ENCODE results near the gene MTCL3.

MTCL3 gene

GRCh38 chr6:127518710-127519468, at the start of gene MTCL3:
Gene MTCL3 (minus strand): TSS chr6:127519335.
- DNase-seq, result peak; percentile 91 to 92

DNA sequence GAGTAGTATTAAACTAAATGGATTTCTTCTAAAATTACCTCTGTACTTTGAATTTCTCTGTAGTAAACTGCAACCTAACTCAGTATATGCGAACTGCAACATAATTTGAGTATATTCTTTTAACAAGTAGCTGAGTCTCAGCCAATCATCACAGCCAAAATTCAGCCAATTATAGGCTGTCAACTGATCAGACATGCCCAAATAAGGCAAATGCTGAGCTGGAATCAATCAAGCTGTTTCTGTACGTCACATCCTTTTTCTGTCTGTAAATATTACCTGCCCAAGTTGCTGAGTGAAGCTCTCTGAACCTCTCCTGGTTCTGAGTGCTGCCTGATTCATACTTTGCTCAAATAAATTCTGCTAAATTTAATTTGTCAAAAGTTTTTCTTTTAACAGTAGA, 48.3 kb upstream of the MTCL3 start:
- DNase-seq, result no peak

GRCh38 chr6:127566651-127567050, 47.5 kb upstream of the MTCL3 start:
- DNase-seq, result no peak

DNA sequence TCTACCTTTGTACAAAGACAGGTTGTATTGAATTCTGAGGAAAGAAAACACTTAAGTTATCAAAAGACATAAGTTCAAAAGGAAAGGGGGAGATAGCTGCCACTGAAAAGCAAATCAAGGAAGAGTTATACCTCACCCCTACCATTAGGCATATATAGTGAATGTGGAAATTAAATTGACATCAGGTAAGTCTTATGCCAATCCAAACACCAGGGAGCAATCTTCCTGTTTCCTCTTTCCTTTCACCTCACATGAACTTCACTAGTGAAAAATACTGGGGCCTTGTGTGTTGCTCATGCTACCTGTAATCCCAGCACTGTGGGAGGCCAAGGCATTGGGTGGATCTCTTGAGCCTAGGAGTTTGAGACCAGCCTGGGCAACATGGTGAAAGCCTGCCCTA, 47.0 kb upstream of the MTCL3 start:
- no peak for DNase-seq

DNA sequence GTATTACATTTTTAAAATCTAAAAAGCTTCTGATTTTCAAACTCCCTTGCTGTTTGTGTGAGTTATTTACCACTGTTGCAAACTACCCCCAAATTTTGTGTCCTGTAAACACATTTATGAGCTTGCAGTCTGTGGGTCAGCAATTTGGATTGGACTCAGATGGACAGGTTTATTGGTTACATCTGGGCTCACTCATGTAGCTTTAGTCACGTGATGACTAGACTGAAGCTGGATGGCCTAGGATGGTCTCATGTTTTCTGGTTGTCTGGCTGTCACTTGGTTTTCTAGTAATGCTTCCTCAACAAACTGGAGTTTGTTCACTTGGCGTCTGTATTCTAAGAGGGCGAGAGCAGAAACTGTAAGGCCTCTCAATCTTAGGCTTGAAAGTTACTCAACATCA, 45.6 kb upstream of the MTCL3 start:
- DNase-seq, result no peak

GRCh38 chr6:127561660-127562059, 42.5 kb upstream of the MTCL3 start:
- DNase-seq, result no peak

DNA sequence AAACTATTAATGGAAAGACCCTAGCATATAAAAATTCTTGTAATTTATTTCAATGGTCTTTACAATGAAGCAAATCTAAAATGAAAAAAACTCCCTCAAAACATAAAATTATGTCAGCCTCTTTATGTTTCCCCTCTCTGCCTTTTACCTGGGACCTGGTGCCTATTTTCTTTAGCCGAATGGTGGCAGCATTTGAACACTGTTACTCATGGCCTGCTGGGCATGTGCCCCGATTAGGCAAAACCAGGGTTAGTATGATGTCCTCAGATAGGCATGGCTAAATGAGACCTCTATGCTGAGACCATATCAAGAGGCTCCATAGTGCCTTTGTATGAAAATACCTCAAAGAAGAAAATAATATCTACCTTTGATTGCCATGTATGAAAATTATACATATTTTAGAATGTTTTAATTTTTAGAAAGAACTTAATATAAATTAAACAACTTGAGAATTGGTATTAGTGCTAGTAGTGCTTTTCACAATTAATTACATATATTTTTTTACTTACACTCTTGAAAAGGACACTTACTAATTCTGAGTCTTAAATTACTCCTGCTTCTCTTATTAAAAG, 35.4 kb upstream of the MTCL3 start:
- peak; percentile 35 to 54 for DNase-seq

- no peak for DNase-seq
Observed at GRCh38 chr6:127550403-127550802, 31.3 kb upstream of the MTCL3 start.

- DNase-seq, result no peak
Observed at GRCh38 chr6:127547904-127548649, 28.9 kb upstream of the MTCL3 start.

GRCh38 chr6:127547215-127547614, 28.1 kb upstream of the MTCL3 start:
- no peak for DNase-seq

DNA sequence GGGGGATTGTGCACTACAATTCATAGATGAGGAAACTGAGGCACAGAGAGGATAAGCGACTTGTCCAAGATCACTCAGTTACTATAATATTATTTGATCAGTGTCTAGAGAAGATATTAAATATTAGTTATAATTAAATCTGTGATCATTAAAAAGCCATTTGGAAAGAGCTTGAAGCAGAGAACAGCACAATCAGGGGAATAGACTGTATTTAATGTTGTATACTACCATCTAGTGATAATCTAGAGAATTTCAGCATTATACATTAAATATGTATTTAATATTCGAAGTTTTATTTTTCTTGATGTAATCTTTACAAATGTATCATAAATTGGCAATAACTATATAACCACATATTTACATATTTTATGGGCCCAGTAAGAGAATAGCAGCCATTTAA, 20.1 kb upstream of the MTCL3 start:
- DNase-seq, result peak; percentile 2 to 6

DNA sequence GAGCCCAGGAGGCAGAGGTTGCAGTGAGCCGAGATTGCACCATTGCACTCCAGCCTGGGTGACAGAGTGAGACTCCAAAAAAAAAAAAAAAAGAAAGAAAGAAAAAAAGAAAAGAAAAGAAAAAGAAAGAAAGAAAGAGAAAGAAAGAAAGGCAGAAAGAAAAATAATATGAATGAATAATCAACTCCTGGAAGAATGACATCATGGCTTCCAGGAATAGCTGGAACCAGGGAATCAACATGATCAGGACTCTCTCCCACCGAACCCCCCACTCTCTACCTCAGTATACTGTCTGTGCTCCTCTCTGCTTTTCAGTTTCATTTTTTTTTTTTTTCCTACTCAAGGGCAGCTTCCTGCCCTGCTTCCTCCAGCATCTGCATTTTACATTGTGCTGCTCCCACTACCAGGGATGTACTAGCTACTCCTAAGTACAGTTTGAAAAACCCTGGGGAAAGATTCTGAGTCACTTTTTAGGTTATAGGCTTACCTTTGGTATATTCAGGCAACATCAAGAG, 19.7 kb upstream of the MTCL3 start:
- DNase-seq, result no peak

DNA sequence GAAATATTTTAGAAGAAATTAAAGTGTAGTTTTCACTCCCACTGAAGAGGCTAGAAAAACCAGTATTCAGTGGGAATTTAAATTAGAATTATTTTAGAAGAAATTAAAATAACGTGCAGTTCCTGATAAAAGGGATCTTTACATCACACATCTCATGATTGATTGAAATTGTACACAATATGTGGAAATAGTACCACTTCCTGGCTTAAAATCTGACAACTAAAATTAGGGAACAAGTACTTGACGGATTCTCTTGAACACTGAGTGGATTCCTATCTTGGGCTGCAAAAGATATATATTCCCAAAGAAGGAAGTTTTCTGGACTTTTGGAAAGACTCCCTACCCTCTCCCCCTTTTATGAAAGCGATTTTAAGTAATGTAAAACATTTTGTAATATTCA, 14.6 kb upstream of the MTCL3 start:
- DNase-seq, result no peak

DNA sequence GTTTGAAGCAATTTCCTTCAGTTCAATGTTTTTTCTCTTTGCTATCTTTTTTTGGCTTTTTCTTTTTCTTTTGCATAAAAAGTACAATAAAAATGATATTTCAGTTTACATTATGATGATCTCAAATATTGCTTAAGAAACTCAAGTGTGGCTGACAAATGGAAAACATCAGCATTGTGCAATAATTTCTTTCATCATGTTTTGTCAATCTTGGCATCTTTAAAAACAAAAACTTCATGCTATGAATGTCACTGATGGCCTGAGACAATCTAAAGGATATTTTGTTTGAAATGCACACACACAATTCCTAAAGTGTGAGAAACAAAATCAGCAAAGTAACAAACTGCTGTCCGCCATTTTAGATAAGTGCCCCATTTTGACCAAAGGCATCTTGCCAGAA, 13.9 kb upstream of the MTCL3 start:
- DNase-seq, result no peak

- no peak for DNase-seq
Observed at GRCh38 chr6:127522714-127523113, 3.6 kb upstream of the MTCL3 start.

DNA sequence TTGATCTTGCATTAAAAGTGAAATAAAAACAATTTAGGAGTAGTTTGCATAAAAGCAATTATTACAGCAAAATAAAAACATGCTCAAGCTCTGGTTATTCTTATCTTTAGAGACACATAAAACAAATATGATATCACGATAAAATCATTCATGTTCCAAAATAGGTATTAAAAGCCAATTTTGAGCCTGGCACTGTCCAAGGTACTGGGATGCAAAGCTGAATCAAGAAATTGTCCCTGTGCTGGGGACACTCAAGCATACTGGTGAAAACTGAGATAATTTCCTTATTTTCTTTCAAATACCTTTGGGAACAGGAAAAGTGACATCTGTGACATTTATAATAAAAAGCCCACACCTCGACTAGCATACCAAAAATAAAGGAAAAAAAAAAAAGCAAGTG, 931 bp upstream of the MTCL3 start:
- DNase-seq, result no peak

DNA sequence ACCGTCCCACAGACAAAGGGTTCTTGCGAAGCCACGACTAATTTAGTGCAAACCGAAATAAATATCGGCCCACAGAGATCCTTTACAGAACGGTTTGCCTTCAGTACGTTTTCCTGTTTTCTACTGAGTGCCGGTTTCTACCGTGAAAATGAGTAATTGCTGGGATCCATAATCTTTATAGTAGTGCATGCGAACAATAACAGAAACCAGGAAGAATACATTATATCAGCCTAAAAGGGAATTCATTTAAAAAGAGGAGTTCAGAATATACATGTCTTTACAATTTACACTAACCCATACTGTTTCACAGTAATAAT, 292 bp upstream of the MTCL3 start:
- no peak for DNase-seq

- DNase-seq, result peak; percentile 5 to 53
Observed at GRCh38 chr6:127518191-127518709, 885 bp downstream of the MTCL3 start.

DNA sequence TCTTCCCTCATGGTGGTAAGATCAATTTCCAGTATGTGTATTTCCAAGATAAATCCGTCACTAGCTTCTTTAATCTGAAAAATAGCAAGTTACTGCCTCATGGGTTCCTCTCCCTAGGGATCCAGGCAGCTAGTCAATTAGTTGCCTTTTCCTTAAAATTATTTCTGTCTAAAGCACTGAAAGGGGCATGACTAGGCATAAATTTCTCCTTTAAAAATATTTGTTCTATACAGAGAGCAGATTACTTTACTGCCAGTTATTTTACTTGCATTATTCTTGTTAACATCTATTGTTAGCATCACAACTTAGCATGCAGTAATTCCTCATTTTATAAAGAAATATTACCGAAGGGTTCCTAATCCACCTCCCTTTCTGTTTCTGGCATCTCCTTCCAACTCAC, 1.4 kb downstream of the MTCL3 start:
- no peak for DNase-seq

GRCh38 chr6:127516662-127517273, 2.4 kb downstream of the MTCL3 start:
- DNase-seq, result peak; percentile 66 to 75

DNA sequence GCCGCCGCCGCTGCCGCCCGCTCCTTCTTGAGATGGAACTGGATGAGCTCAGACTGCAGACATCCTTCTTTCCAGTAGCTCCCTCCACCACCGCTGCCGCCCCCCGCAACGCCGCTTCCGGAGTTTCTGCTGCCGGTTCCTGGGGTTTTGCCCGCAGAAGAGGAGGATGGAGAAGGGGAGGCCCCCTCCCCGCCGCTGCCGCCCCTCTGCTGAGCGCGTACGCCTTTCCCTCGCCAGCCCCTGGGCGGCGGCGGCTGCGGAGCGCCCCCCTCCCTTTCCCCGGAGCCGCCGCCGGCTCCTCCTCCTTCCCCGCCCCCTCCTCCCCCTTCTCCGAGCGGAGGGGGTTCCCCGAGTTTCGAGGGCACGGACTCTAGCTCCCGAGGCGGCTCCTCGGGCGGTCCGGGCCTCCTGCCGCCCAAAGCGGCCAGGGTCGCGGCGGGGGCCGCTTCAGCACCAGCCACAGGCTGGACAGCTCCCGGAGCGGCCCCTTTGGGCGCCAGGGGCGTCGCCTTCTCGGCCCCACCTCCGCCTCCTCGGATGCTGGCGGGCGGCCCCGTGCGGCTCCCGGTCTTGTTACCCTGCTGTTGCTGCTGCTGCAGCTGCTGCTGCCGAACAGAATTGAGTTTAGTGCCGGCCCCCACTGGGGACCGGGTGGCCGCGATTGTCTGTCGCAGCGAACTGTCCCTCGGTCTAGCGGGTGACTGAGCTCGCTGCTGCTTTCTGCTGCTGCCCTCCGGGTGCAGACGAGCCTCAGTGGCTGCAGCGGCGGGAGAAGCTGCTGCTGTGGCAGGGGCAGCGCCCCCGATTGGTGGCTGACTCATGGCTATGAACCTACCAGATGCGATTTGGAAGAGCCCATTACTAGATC, 3.1 kb downstream of the MTCL3 start:
- DNase-seq, result peak; percentile 56 to 75

- peak in 1 of 2 experiments; percentile 26 for DNase-seq
Observed at GRCh38 chr6:127515234-127515793, 3.8 kb downstream of the MTCL3 start.

Measured in SHP77 (cell line).